HG02884 (cell line): ENCODE measurements around the gene WDR20.
"Not testable (repeated sequence)": the region's sequence is repeated elsewhere in the genome, so short reads cannot be mapped to it uniquely, and the experiment has no call there.

Experiments used
- ATAC-seq: cut with Tn5 transposase; IDR thresholded peaks from one replicate; pipeline ENCODE4 v1.9.1; 2021; ENCODE audit warnings: mild to moderate bottlenecking, moderate library complexity; ENCODE audit not compliant: unreplicated experiment

Gene WDR20, protein sequence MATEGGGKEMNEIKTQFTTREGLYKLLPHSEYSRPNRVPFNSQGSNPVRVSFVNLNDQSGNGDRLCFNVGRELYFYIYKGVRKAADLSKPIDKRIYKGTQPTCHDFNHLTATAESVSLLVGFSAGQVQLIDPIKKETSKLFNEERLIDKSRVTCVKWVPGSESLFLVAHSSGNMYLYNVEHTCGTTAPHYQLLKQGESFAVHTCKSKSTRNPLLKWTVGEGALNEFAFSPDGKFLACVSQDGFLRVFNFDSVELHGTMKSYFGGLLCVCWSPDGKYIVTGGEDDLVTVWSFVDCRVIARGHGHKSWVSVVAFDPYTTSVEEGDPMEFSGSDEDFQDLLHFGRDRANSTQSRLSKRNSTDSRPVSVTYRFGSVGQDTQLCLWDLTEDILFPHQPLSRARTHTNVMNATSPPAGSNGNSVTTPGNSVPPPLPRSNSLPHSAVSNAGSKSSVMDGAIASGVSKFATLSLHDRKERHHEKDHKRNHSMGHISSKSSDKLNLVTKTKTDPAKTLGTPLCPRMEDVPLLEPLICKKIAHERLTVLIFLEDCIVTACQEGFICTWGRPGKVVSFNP

DNA sequence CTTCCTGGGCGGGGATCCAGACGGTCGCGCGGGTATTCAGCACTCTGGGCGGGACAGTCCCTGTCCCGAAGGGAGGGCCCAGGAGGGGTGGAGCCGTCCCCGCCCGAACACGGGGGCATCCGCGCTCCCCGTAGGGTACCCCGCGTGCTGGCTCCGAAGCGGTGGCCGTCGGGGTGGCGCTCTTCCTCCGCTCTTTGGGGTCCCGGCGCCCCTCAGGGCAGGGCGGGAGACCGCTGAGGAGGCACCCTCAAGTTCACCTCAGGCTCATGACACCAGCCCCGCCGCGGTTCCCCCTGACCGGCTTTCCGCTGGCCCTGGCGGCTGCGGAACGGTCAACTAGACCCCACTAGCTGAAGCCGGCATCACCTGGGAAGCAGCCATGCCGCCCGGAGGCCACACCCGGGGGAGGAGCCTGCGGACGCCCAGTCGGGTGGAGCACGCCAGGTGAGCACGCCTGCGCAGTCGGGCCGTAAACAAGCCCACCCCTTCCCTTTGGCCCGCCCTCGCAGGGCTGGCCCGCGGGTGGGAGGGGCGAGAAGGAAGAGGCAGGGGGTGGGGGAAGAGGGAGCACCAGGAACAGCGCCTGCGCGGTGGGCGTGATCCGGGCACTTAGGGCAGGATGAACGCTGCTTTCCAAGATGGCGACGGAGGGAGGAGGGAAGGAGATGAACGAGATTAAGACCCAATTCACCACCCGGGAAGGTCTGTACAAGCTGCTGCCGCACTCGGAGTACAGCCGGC is at the start of gene WDR20:
TSS of gene WDR20 (plus strand) at position 612 of the 741 bp plus-strand sequence. CDS start at position 639, 27 bp downstream.
- peak; percentile 83 for ATAC-seq

DNA sequence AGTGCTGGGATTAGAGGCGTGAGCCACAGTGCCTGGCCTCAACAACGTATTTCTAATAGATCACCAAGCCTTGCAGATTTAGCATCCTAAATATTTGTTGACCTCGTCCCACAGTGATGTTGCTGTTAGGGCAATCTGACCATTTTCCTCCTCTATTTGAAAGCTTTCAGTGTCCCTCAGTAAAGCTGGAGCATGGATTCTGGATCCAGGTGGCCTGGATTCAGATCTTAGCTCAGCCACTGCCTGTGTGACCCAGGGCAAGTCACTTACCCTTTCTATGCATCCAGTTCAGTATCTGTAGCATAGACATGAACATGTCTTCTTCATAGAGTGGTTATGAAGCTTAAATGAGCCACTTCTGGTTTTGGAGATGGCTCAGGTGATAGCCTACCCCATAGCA is 49.0 kb upstream of the WDR20 start:
- no peak for ATAC-seq

DNA sequence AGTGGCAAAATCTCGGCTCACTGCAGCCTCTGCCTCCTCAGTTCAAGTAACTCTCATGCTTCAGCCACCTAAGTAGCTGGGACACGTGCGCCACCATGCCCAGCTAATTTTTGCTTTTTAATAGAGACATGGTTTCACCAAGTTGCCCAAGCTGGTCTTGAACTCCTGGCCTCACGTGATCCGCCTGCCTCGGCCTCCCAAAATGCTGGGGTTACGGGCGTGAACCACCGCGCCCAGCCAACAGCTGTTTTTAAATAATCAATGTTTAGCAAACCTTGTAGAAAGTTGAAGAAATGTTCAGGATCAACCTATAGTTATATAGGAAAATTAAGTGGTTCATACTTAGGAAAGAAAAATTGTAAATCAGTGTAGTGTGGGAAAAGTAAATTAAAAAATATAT is 46.9 kb upstream of the WDR20 start:
- no peak for ATAC-seq

DNA sequence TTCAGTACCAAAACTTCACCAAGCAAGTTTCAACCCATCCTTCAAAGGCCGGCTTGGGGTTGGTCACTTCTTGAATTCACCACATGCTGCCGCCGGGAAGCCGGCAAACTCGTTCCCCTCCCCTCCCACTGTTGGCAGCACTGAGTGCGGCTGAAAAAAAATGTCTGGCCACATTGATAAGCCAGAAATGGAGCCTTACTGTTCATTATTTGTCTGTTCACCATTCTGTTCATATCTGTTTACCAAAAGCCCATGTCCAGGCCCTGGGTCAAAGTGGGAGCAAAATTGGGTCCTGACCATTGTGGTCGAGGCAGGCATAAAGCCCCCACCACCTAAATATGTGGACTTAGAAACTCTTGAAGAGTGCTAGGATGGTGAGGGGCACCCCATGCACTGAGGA is 45.6 kb upstream of the WDR20 start:
- ATAC-seq: no peak

DNA sequence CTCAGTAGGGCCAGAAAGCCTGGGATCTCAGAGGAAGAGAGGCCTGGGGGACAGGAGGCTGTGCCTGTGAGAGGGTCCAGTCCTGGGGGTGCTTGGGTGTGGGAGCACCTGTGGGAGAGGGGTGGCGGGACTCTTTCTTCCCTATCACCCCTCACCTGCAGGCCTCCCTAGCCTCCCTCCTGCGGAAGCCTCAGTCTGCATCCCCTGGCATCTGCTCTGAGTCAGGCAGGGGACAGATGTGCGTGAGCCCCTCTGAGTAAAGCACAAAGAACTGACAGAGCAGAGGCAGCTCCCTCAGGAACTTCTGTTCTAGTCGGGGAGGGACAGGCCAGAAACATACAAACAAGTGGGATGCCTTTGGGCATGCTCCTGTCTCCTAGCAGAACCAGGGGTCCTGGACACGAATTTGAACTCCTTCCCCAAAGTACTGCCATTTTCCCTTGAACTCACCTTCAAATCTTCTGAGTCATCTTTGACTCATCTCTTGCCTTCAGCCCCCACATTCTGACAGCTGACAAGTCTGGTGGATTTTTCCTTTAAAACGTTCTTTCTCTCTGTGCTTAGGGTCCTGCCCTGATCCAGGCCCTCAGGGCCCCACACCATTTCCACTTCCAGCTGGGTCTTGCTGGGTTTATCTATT is 44.3 kb upstream of the WDR20 start:
- ATAC-seq: no peak

DNA sequence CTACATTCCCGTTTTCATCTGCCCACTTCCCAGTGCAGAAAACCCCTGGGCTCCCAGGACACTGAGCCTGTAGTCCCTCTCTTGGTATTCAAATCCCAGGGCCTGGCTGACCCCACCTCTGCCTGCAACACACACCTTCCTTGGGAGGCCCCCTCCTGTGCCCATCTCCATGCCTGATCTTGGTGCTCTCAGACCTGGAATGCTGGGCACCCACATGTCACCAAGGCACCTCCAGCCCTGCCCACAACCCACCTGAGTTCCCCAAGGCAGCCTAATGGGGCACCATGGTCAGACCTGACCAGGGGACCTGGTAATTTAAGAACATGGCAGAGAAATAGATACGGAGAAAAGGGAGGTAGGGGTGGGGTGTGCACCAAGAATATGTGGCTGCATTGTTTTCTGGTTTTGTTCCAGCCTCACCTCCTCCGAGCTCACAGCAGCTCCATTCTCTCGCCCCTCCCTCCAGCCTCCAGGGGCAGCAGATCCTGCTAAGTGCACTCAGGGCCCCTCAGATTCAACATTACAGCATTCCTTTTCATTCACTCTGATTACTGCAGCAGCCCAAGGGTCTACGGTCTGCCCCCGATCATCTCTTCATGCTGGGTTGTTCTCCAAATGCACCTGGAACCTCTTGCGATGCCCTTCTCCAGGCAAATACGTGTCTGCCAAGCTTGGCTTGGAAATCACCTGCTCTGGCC is 43.7 kb upstream of the WDR20 start:
- no peak for ATAC-seq

DNA sequence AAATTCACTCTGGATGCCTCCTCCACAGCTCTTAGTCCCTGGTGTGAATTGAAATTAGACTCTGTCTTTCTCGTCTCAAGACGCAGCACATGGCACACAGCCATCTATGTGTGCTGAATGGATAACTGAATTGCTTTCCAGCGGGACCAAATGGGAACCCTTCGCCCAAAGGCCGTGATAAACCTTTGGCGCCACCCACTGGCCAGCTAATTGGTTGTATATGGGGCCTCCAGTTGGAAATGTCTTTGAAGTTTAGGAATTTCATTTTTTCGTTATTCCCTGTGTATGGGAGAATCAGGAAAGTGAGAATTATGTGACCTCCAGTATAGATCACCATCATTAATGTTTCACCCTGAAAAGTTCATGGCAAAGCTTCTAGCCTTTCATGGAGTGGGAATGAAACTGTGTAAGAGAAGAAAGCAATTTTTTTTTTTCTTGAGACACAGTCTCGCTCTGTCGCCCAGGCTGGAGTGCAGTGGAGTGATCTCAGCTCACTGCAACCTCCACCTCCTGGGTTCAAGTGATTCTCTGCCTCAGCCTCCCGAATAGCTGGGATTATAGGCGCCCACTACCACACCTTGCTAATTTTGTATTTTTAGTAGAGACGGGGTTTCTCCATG is 43.0 kb upstream of the WDR20 start:
- ATAC-seq: no peak

DNA sequence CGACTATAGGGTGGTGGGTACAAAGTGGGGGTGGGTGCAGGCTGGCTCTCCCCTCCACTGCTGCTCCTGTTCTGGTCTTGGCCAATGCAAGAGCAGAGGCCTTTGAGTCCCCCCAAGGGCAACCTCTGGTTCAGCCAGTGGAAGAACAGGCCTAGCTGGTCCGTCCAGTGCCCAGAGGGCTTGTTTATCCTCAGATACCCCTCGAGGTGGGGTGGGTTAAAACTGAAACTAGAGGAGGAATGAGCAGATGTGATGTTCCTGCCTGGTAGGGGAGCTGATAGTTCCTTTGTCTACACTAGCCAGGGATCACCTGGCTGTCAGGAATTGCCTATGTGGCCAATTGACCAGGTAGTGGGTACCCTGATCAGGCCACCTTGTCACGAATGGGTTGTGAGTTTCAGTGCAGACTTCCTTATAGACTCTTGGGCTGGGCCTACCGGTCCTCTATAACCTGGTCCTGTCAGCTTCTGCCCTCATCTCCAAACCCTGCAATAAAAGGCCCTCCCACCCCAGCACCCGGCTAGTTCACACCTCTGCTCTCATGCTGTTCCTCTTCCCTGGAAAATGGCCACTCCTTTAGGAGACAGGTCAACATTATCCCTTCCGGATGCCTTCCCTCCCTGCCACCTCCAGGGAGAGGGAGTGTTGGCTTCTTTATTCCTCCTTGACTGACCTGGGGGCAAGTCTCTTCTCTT is 42.1 kb upstream of the WDR20 start:
- ATAC-seq: no peak

DNA sequence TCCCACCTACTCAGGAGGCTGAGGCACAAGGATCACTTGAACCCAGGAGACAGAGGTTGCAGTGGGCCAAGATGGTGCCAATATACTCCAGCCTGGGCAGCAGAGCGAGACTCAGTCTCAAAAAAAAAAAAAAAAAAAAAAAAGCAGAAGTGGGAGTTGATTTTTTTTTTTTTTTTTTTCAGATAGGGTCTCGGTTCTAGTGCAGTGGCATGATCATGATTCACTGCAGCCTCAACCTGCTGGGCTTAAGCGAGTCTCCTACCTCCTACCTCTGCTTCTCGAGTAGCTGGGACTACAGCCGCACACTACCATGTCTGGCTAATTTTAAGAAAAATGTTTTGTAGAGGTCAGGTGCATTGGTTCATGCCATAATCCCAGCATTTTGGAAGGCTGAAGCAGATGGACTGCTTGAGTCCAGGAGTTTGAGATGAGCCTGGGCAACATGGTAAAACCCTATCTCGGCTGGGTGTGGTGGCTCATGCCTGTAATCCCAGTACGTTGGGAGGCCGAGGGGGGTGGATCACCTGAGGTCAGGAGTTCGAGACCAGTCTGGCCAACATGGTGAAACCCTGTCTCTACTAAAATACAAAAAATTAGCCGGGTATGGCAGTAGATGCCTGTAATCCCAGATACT is 36.5 kb upstream of the WDR20 start:
- ATAC-seq: no peak

DNA sequence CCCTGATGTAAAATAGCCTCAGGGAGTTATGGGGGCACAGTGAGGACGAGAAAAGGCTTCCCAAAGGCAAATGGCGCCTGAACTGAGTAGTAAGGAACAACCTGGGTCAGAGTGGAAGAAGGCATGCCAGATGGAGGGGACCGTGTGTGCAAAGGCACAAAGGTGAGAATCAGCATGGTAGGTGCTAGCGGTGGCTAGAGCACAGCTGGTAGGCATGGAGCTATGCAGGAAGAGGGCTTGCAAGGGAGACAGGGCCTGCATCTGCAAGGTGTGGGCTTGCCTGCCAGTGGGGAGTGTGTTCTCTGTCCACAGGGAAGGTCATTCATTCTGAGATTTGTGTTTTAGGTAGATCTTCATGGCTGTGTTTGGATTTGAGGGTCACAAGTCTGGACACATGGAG is 34.3 kb upstream of the WDR20 start:
- ATAC-seq: no peak

DNA sequence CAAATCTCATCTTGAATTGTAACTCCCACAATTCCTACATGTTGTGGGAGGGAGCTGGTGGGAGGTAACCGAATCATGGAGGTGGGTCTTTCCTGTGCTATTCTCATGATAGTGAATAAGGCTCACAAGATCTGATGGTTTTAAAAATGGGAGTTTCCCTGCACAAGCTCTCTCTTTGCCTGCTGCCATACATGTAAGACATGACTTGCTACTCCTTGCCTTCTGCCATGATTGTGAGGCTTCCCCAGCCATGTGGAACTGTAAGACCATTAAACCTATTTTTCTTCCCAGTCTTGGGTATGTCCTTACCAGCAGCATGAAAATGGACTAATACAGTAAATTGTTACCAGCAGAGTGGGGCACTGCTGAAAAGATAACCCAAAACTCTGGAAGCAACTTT is 30.4 kb upstream of the WDR20 start:
- not testable (repeated sequence) for ATAC-seq

DNA sequence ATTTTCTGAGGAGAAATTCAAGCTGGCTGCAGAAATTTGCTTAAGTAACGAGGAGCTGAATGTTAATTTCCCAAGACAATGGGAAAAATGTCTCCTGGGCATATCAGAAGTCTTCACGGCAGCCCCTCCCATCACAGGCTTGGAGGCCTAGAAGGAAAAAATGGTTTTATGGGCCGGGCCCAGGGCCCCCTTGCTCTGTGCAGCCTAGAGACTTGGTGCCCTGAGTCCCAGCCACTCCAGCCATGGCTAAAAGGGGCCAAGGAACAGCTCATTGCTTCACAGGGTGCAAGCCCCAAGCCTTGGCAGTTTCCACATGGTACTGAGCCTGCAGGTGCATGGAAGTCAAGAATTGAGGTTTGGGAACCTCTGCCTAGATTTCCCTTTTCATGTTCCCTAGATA is 28.6 kb upstream of the WDR20 start:
- ATAC-seq: no peak

DNA sequence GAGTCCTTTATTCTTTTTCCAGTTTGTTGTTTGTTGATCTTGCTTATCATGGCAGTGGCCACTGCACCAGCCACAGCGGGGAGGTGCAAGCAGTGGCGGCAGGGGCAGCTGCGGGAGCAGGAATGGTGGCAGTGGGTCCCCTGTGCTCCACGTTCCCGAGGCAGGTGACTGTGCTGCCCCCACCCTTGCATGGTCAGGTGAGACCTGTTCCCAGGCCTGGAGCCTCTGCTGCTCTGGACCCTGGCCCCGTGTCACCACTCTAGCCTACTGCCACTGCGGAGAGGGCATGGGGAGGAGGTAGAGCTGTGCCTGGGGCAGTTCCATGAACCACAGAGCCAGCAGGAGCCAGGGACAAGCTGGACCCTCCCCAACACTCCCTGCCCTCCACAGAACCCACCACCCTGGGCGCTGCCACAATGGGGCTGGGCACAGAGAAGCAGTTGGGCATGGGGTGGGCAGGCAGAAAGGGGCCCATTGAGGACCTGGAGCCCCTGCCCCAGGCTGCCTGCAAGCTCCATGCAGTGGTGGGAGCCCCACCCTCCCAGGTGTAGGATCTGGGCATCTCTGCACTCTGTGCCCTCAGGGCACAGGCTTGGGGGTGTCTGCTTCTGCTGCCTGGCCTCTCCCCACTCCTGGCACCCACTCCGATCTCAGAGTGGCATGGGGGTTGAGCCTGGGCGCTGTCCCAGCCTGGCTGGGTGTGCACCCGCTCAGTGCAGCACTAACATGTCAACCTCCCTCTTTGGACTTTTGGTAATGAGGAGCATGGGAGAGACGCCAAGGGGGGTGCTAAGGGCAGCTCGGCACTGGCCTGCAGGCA is 23.1 kb upstream of the WDR20 start:
- no peak for ATAC-seq

DNA sequence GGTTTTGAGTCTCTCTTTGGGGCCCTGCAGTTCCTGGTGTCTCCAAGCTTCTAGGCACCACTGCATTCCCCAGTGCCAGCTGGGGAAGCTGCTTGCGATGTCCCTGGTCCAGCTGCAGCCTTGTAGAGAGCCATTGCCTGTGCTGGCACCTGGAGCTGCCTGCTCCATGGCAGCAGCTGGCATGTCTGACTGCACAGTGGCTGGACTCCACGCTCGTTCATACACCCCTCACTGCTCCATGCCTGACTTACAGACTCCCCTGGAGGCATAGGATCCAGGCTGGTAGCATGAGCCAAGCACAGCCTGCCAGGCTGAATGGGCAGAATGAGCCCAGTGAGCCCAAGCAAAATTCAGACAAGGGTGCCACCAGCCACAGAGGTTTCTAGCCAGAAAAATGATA is 21.8 kb upstream of the WDR20 start:
- no peak for ATAC-seq

DNA sequence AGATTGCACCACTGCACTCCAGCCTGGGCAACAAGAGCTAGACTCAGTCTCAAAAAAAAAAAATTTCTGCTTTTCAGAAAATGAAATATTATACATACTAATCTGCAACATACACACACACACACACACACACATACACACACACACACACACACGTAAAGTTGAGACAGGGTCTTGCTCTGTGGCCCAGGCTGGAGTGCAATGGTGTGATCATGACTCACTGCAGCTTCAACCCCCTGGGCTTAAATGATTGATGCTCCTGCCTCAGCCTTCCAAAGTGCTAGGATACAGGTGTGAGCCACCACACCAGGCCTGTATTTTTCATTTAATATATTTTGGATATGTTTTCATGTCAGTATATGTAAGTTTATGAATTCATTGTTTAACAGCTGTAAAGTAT is 18.8 kb upstream of the WDR20 start:
- no peak for ATAC-seq

DNA sequence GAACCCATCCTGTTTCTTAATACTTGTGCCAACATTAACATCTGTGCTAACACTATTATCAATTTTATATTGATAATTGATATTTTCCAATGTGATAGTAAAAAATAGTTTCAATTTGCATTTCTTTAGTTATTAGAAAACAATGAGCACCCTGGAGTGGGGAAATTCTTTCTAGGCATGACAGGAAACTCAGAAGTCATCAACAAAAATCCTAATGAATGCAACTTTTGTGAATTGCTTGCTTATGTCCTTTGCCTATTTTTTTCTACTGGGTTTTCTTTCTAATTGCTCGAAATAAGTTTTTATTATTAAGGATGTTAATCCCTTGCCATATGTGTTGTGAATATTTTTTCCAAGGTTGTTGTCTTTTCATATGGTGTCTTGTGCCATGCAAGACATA is 18.1 kb upstream of the WDR20 start:
- no peak for ATAC-seq

DNA sequence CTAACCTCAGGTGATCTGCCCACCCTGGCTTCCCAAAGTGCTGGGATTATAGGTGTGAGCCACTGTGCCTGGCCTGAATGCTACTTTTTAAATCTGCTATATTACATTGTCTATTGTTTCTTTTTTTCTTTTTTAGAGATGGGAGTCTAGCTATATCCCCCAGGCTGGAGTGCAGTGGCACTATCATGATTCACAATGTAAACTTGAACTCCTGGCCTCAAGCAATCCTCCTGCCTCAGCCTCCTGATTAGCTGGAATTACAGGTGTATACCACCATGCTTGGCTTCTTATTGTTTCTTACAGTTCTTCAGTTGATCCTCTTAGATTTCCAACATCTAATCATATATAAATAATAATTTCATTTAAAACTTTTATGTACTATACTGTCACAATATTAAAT is 15.3 kb upstream of the WDR20 start:
- ATAC-seq: no peak

DNA sequence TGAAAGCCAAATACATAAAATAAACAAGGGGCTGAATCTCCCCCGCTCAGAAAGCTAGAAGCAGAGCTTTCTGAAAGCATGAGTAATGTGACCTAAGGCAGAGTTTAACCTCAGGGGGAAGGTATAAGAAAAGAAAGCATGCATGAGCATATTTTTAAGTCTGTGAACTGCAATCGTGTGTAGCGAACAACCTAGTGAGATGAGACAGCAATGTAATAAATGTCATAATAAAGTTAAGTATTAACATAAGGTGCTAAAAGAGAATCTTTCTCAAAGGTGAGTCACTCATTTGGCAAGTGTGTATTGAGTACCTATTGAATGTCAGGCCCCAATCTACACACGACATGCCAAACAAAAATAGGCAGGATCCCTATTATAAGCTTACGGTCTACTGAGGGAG is 14.2 kb upstream of the WDR20 start:
- no peak for ATAC-seq
